ENCODE results near the gene CAMK2N1. TPM values are rescaled to one million over a fixed set of nuclear protein-coding genes. Genes with fewer than 3 reads are reported as not detected.

The CAMK2N1 gene
- total RNA-seq, 2 experiments from 2014 or later = 0.48 to 0.49 TPM

DNA sequence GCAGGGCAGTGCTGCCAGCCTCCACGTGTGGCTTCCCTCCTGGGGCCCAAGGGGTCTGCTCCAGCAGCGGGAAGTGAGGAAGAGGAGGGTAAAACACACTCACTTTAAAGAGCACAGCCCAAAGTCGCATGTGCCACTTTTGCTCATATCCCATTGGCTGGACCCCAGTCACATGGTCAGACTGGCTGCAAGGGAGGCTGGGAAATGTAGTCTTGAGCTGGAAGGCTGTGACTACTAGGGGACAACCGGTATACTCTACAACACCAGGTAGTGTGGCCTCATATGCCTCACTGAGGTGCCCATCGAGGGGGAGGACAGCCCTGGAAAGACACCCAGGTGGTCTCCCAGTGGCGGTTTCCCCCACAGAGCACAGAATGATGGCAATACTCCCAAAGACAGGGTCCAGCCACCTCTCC lies 45.2 kb downstream of the CAMK2N1 start:
- intact Hi-C loops (cut with DNase I, micrococcal nuclease) = no loop called here
- no peaks in the 10 kb centered on the region for H3K4me1 Mint-ChIP-seq
- DNase-seq (peak; percentile 73), ATAC-seq (peak; percentile 100)
- peaks cover 6% of the 10 kb centered on the region for H3K27me3 Mint-ChIP-seq
- CTCF ChIA-PET = no interaction called here
- H3K4me3 Mint-ChIP-seq = no peak overlapping the region
- H3K27ac Mint-ChIP-seq = no peak overlapping the region
- H3K9me3 Mint-ChIP-seq (ENCODE audit: low read depth) = no peaks in the 10 kb centered on the region
- no peaks in the 10 kb centered on the region for H3K36me3 Mint-ChIP-seq (ENCODE audit: low read depth)
- POLR2A ChIA-PET = no interaction called here

DNA sequence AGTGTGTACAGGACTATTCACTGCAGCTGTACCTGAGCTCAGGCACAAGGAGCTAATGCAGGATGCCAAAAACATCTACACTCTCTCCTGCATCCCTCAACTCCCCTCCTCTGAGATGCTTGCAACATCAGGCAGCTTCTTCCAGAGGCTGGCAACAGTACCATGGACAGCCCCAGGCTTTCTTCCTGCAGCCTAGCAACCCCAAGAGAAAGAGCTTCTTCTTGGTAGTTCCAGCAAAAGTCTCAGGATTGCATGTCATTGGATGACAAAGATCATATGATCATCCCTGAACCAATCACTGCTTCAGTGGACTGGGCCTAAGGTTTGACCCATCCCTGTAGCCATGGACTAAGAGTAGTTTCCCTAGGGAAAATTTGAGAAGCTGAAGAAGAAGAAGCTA lies 46.7 kb downstream of the CAMK2N1 start:
- DNase-seq = no peak
- Mint-ChIP-seq H3K27ac (no peak overlapping the region), H3K4me1 (no peaks in the 10 kb centered on the region), H3K27me3 (peaks cover 15% of the 10 kb centered on the region), H3K9me3 (ENCODE audit: low read depth) (no peaks in the 10 kb centered on the region), H3K36me3 (ENCODE audit: low read depth) (no peaks in the 10 kb centered on the region), H3K4me3 (no peak overlapping the region)
- CTCF ChIA-PET = interaction anchor here (1.0 to 1.2 kb wide), 2 partner anchors 8 to 176 kb away, joined by 3 read pairs; no protein-coding TSS in a partner anchor
- intact Hi-C loops (cut with DNase I, micrococcal nuclease) = no loop called here
- POLR2A ChIA-PET = no interaction called here
- ATAC-seq = no peak

DNA sequence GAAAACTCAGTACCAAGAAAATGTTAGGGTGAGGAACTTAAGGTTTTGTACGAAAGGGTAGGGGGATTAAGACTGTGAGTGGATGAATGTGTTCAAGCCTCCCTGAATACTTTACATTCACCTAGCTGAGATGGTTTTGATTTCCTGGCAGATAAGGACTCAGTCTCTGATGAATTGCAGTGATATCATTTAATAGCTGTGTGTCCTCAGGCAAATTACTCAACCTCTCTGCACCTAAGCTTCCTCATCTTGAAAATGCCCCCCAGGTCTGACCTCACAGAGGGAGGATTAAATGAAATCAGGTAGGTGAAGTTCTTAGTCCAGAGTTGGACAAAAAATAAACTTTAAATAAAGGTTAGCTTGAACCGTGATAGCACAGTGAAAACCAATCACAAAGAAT lies 48.4 kb downstream of the CAMK2N1 start:
- no peaks in the 10 kb centered on the region for H3K9me3 Mint-ChIP-seq (ENCODE audit: low read depth)
- ATAC-seq (no peak), DNase-seq (no peak)
- no peak overlapping the region for H3K27ac Mint-ChIP-seq
- H3K4me1 Mint-ChIP-seq = no peaks in the 10 kb centered on the region
- H3K27me3 Mint-ChIP-seq = peaks cover 21% of the 10 kb centered on the region
- ChIA-PET CTCF (no interaction called here), POLR2A (no interaction called here)
- no peak overlapping the region for H3K4me3 Mint-ChIP-seq
- intact Hi-C loops (cut with DNase I, micrococcal nuclease) = no loop called here
- H3K36me3 Mint-ChIP-seq (ENCODE audit: low read depth) = no peaks in the 10 kb centered on the region

DNA sequence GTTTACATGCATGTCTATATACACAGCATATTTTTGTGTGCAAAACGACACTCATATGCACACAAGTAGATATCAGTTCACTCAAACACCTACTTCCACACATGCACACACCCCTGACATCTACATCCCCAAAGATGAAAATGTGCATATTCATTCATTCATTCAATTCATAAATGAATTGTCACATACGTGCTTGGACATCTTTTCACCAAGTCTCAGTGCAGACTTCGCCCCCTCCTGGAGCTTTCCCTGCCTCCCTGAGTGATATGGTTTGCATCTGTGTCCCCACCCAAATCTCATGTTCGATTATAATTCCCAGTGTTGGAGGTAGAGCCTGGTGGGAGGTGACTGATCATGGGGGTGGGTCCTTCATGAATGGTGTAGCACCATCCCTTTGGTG lies 53.1 kb downstream of the CAMK2N1 start:
- Mint-ChIP-seq H3K36me3 (ENCODE audit: low read depth) (no peaks in the 10 kb centered on the region), H3K27ac (no peak overlapping the region), H3K9me3 (ENCODE audit: low read depth) (no peaks in the 10 kb centered on the region), H3K27me3 (peaks cover 38% of the 10 kb centered on the region), H3K4me1 (no peaks in the 10 kb centered on the region), H3K4me3 (no peak overlapping the region)
- DNase-seq = no peak
- POLR2A ChIA-PET = no interaction called here
- CTCF ChIA-PET = interaction anchor here (0.8 kb wide), 1 partner anchor 10 kb away, joined by 3 read pairs; no protein-coding TSS in a partner anchor
- ATAC-seq = no peak
- intact Hi-C loops (cut with DNase I, micrococcal nuclease) = loop anchor here (5.0 kb wide), 3 partner anchors 56 to 201 kb away; no protein-coding TSS in a partner anchor

Other genes starting within 250 kb of the CAMK2N1 start
- not detected for gene VWA5B1, start 195.3 kb downstream of the CAMK2N1 start, total RNA-seq
- 10 to 100 TPM in 1 of 2 experiments, 1 to 10 TPM in 1; 9.0 to 13.1 TPM for gene MUL1, start 21.9 kb upstream of the CAMK2N1 start, total RNA-seq
- not detected for gene FAM43B, start 66.4 kb upstream of the CAMK2N1 start, total RNA-seq
- gene CDA, start 102.9 kb upstream of the CAMK2N1 start, total RNA-seq = not detected
- gene PINK1, start 147.2 kb upstream of the CAMK2N1 start, total RNA-seq = 1 to 10 TPM; 2.5 to 3.2 TPM
- gene DDOST, start 175.2 kb upstream of the CAMK2N1 start, total RNA-seq = 100 to 1,000 TPM; 112 to 136 TPM
- under 1 TPM in 1 of 2 experiments, not detected in 1; 0.25 TPM for gene KIF17, start 231.8 kb upstream of the CAMK2N1 start, total RNA-seq
- under 1 TPM; 0.32 to 0.51 TPM for gene SH2D5, start 246.5 kb upstream of the CAMK2N1 start, total RNA-seq